GM18873 (cell line): ENCODE results near the gene NELFE.
A peak's percentile ranks its signal among the peaks of the same experiment; 100 is the strongest.

ENCODE experiments used
- ATAC-seq: cut with Tn5 transposase; IDR thresholded peaks from one replicate; pipeline ENCODE4 v1.9.1; 2021; ENCODE audit warnings: mild to moderate bottlenecking, moderate library complexity, moderate number of reproducible peaks; ENCODE audit not compliant: unreplicated experiment, low FRiP score

NELFE gene

GRCh38 chr6:31972709-31973350 lies 14.1 kb upstream of the NELFE start:
- ATAC-seq, result no peak

GRCh38 chr6:31971993-31972708 lies 13.4 kb upstream of the NELFE start, which contains the start of gene DXO:
Gene DXO (minus strand): TSS chr6:31972138. CDS start chr6:31971675, 463 bp downstream.
- ATAC-seq, result peak; percentile 75

- no peak for ATAC-seq
Measured at GRCh38 chr6:31971279-31971992, 12.7 kb upstream of the NELFE start.

GRCh38 chr6:31970604-31971271 lies 12.0 kb upstream of the NELFE start:
- no peak for ATAC-seq

- no peak for ATAC-seq
Measured at GRCh38 chr6:31969712-31970603, 11.2 kb upstream of the NELFE start.

DNA sequence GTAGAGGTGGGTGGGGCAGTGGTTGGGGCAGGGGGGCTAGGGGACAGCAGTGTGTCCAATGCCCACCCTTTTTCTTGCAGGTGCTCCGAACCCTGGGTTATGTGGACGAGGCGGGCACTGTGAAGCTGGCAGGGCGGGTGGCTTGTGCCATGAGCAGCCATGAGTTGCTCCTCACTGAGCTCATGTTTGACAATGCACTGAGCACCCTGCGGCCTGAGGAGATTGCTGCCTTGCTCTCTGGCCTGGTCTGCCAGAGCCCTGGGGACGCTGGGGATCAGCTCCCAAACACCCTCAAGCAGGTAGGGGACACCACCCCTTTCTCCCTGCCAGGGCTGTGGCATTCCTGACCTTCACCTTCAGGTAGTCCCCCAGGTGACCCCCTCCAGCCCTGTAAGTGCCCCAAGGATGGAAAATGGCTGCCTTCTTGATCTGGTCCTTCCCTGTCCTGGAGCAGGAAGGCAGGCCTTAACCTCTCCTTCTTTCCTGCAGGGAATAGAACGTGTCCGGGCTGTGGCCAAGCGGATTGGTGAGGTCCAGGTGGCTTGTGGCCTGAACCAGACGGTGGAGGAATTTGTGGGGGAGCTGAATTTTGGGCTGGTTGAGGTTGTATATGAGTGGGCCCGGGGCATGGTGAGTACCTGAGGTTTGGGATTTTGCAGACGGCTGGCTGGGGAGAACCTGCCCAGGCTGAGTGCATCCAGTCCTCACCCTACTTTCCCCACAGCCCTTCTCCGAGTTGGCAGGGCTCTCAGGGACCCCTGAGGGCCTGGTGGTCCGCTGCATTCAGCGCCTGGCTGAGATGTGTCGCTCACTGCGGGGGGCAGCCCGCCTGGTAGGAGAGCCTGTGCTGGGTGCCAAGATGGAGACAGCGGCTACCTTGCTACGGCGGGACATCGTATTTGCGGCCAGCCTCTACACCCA lies 10.3 kb upstream of the NELFE start:
- ATAC-seq, result no peak

- ATAC-seq, result no peak
Measured at GRCh38 chr6:31968326-31968725, 9.6 kb upstream of the NELFE start.

DNA sequence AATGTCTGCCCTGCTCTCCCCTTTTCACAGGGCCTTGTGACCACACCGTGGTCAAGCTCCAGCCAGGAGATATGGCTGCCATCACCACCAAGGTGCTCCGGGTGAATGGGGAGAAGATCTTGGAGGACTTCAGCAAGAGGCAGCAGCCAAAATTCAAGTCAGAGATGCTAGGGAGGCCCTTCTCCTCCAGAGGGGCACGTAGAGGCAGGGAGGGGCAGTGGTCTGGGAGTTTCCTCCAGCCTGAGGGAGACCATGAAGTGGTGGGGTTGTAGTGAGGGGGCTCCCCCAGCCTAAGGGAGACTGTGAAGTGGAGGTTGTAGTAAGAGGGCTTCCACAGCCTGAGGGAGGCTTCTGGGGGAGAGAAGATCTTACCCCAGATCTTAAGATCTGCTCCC lies 9.2 kb upstream of the NELFE start:
- no peak for ATAC-seq

DNA sequence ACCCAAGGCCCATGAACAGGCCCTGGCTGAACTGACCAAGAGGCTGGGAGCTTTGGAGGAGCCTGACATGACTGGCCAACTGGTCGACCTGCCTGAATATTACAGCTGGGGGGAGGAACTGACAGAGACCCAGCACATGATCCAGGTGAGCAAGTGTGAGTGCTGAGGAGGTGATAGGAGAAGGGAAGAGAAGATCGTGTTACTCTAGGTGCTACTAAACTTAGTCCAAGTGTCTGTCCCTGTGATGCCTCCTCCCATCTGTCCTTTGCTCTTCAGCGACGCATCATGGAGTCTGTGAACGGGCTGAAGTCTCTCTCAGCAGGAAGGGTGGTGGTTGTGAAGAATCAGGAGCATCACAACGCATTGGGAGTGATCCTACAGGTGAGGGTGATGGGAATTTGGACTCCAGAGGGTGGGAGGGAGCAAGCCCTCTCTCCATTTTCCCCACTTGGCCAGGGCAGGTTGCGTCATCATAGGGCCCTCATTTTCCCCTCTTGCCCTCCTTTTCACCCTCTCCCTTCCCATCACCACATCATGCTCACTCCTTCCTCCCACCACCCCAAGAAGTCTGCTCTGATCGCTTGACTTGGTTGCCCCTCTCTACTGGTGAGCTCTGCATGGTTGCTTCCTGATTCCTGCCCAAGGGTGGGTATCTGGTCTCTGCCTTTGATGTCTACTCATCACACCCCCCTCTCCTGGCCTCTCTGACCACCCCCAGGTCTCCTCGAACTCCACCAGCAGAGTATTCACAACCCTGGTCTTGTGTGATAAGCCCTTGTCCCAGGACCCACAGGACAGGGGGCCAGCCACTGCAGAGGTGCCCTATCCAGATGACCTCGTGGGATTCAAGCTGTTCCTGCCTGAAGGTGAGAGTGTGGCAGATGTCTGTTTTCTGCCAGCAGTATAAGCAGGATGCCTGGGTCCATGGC lies 8.5 kb upstream of the NELFE start:
- no peak for ATAC-seq

DNA sequence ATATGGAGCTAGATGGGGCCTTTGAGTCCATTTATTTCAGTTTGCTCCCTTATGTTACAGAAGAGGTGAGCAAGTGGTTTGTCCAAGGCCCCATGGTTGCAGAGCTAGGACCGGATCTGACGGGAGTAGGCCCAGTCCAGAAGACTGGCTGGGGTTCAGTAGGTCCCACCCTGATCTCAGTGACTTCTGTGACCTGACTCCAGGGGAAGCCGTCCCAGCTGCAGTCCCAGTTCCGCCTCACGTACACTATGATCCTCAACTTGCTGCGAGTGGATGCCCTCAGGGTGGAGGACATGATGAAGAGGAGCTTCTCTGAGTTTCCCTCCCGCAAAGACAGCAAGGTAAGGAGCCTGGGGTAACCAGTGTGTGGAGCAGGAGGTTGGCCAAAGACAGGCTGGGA lies 7.7 kb upstream of the NELFE start:
- ATAC-seq, result no peak

- ATAC-seq, result no peak
Measured at GRCh38 chr6:31965700-31966099, 6.9 kb upstream of the NELFE start.

DNA sequence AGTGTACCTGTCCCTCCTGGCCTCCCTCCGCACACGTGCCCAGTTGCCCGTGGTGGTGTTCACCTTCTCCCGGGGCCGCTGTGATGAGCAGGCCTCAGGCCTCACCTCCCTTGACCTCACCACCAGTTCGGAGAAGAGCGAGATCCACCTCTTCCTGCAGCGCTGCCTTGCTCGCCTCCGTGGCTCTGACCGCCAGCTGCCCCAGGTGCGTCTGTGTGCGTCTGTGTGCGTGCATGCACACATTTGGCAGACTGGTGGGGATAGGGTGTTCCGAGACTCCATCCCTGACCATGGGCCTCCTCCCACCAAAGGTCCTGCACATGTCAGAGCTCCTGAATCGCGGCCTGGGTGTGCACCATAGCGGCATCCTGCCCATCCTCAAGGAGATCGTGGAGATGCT lies 5.2 kb upstream of the NELFE start:
- no peak for ATAC-seq

- ATAC-seq, result no peak
Measured at GRCh38 chr6:31961616-31962015, 2.8 kb upstream of the NELFE start.

DNA sequence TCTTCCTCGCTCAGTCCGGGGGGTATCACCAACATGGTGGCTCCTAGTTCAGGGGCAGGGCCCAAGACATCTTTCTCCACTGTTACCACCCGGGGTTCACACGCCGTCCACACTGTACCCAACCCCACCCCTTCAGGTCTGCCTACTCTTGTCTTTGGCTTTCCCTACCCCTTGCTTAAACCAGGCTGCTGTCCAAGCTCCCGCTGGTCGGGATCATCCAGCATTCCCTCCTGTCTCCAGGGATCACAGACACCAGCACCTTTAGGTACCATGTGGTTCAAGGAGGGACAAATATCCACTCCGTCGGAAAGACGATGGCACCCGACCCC lies 395 bp downstream of the NELFE start:
- ATAC-seq, result peak; percentile 9

DNA sequence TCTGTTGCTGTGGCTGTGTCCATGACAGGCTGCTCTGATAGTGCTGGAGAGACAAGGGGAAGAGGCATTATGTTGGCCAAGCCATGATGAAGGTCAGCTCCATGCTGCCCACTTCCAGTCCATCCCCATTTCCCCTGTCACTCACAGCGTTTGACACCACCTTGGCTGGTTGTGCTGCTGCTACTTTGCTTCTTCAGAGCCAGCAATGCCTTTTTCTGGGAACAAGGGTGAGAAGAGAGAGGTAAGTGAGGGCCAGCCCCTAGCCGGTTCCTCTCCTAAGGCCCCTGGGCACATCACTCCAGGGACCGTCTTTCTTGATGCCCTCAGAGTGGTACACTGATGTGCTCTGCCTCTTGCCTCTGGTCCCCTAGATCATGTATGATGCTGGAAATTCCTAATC lies 2.0 kb downstream of the NELFE start:
- ATAC-seq, result no peak

GRCh38 chr6:31954511-31954910 lies 4.3 kb downstream of the NELFE start:
- ATAC-seq, result no peak

- ATAC-seq, result no peak
Measured at GRCh38 chr6:31952890-31953289, 5.9 kb downstream of the NELFE start.

DNA sequence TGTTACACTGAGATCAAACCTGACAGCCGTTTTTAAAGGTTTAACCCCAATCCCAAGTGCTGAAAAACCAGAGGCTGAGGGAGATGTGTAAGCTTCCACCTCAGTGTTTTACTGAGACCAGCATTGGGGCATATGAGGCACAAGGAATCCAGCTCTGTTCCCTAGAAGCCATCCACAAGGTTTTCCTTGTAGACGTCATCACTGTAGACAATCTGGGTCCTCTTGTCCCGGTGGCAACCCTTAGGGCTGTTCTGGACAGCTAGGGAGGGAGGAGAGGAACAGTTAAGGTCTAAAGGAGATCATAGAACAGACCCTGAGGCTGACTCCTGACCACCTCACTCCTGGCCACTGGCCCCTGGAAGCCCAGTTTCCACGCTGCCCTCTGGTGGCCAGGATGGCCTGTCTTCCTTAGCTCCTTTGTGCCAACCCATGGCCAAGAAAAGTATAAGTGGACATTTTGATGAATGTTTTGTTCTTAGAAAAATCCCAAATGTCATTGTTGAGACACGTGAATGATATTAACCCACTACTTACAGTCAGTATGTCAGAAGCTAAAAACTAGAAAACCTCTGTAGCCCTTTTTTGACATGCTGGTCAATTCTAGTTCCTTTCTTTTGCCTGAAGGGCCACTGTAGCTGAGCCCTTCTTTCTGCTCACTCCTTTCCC lies 6.5 kb downstream of the NELFE start:
- no peak for ATAC-seq
